GM23338 (cell line): ENCODE results near the gene RFK. TPM values are rescaled to one million over a fixed set of nuclear protein-coding genes. Genes with fewer than 3 reads are reported as not detected.

Experiments used
- ATAC-seq: fragments of 200-7000 bp; cut with Tn5 transposase; 3 replicates; pipeline ENCODE4 v1.9.1; 2020
- DNase-seq: peaks from one replicate; pipeline ENCODE4 v3.0.0-alpha.2; 2015; ENCODE audit warnings: low spot score
- H2AFZ ChIP-seq: fragments of 200-600 bp; sonication (generic); 2 replicates; pipeline ENCODE4 v1.8.0; 2016; ENCODE audit warnings: antibody characterized with exemption, mild to moderate bottlenecking, moderate library complexity
- H3F3A ChIP-seq: fragments of 200-600 bp; sonication (generic); replicated peaks from 2 replicates; pipeline ENCODE4 v1.8.0; 2017; ENCODE audit warnings: antibody characterized with exemption, mixed run types, low read depth
- H3K27ac ChIP-seq: fragments of 200-600 bp; sonication (generic); 2 replicates; pipeline ENCODE4 v1.6.1; 2016; ENCODE audit warnings: low read depth
- H3K27me3 ChIP-seq: fragments of 200-600 bp; sonication (generic); 2 replicates; pipeline ENCODE4 v1.8.0; 2016; ENCODE audit warnings: mild to moderate bottlenecking, mixed run types, moderate library complexity; ENCODE audit not compliant: insufficient read depth
- H3K36me3 ChIP-seq: fragments of 200-600 bp; sonication (generic); 2 replicates; pipeline ENCODE4 v1.8.0; 2016; ENCODE audit warnings: mild to moderate bottlenecking; ENCODE audit not compliant: insufficient read depth
- H3K4me1 ChIP-seq: fragments of 200-600 bp; sonication (generic); 2 replicates; pipeline ENCODE4 v1.8.0; 2016; ENCODE audit warnings: mild to moderate bottlenecking, moderate library complexity; ENCODE audit not compliant: insufficient read depth
- H3K4me2 ChIP-seq: fragments of 200-600 bp; sonication (generic); 2 replicates; pipeline ENCODE4 v1.7.1; 2017; ENCODE audit warnings: mixed run types
- H3K4me3 ChIP-seq: fragments of 200-600 bp; sonication (generic); 2 replicates; pipeline ENCODE4 v1.6.1; 2016; ENCODE audit warnings: mixed run types
- H3K79me2 ChIP-seq: fragments of 200-600 bp; sonication (generic); replicated peaks from 2 replicates; pipeline ENCODE4 v1.8.0; 2017; ENCODE audit warnings: mild to moderate bottlenecking; ENCODE audit not compliant: insufficient read depth
- H3K9me2 ChIP-seq: fragments of 200-600 bp; sonication (generic); 2 replicates; pipeline ENCODE4 v1.8.0; 2017; ENCODE audit not compliant: insufficient read depth
- H4K20me1 ChIP-seq: fragments of 200-600 bp; sonication (generic); replicated peaks from 2 replicates; pipeline ENCODE4 v1.8.0; 2017; ENCODE audit warnings: mild to moderate bottlenecking; ENCODE audit not compliant: insufficient read depth
- H3K27ac Mint-ChIP-seq: 2 replicates; pipeline ENCODE4 v1.8.0; 2020; ENCODE audit warnings: inconsistent platforms, mild to moderate bottlenecking, moderate library complexity, mixed read lengths
- H3K27me3 Mint-ChIP-seq: 3 replicates; pipeline ENCODE4 v1.8.0; 2022; ENCODE audit warnings: low read depth, mild to moderate bottlenecking, moderate library complexity, mixed read lengths, inconsistent platforms; ENCODE audit not compliant: insufficient read depth, poor library complexity
- H3K36me3 Mint-ChIP-seq: 3 replicates; pipeline ENCODE4 v1.8.0; 2021; ENCODE audit warnings: low read depth, mild to moderate bottlenecking, inconsistent platforms, moderate library complexity, mixed read lengths
- H3K4me1 Mint-ChIP-seq: 3 replicates; pipeline ENCODE4 v1.8.0; 2020; ENCODE audit warnings: mild to moderate bottlenecking, inconsistent platforms, mixed read lengths
- H3K4me3 Mint-ChIP-seq: 3 replicates; pipeline ENCODE4 v1.8.0; 2021; ENCODE audit warnings: moderate library complexity, mild to moderate bottlenecking, inconsistent platforms, mixed read lengths
- H3K9me3 Mint-ChIP-seq: 3 replicates; pipeline ENCODE4 v1.8.0; 2020; ENCODE audit warnings: moderate library complexity, mild to moderate bottlenecking, inconsistent platforms, mixed read lengths
- CREB1 ChIP-seq: fragments of 250-450 bp; sonication (Bioruptor Pico); IDR thresholded peaks from 2 replicates; pipeline ENCODE4 v1.5.0; 2020; ENCODE audit warnings: low read depth, mild to moderate bottlenecking, moderate library complexity
- EZH2 ChIP-seq: fragments of 200-600 bp; sonication (generic); IDR thresholded peaks from one replicate; pipeline ENCODE4 v1.8.0; 2017; ENCODE audit warnings: antibody characterized with exemption, mild to moderate bottlenecking, low read depth; ENCODE audit not compliant: unreplicated experiment
- EZH2phosphoT487 ChIP-seq: fragments of 200-600 bp; sonication (generic); IDR thresholded peaks from one replicate; pipeline ENCODE4 v1.8.1; 2018; ENCODE audit warnings: antibody characterized with exemption; ENCODE audit not compliant: unreplicated experiment
- JUNB ChIP-seq: IDR thresholded peaks from one replicate; pipeline ENCODE4 v1.6.1; 2016; ENCODE audit warnings: antibody characterized with exemption; ENCODE audit not compliant: unreplicated experiment
- NANOG ChIP-seq: IDR thresholded peaks from 2 replicates; pipeline ENCODE4 v1.6.1; 2016; ENCODE audit warnings: antibody characterized with exemption, borderline replicate concordance
- POLR2AphosphoS5 ChIP-seq: IDR thresholded peaks from 2 replicates; pipeline ENCODE4 v1.6.1; 2016; ENCODE audit warnings: antibody characterized with exemption, low read depth
- STAT1 ChIP-seq: IDR thresholded peaks from one replicate; pipeline ENCODE4 v1.6.1; 2016; ENCODE audit warnings: antibody characterized with exemption; ENCODE audit not compliant: unreplicated experiment
- ZNF114 ChIP-seq: fragments of 250-450 bp; sonication (Bioruptor Pico); IDR thresholded peaks from 2 replicates; pipeline ENCODE4 v1.5.0; 2020; ENCODE audit warnings: mild to moderate bottlenecking, moderate library complexity
- ZNF331 ChIP-seq: fragments of 250-450 bp; sonication (Bioruptor Pico); IDR thresholded peaks from 2 replicates; pipeline ENCODE4 v1.5.0; 2020; ENCODE audit warnings: low read depth, mild to moderate bottlenecking, moderate library complexity
- polyA plus RNA-seq: library from polyadenylated mRNA; unstranded; fragments of >200 nt; fragmentation: Nextera tagmentation; extraction: Ambion mirVana; gene quantifications from 2 replicates; pipeline ENCODE4 v1.2.1, GENCODE V29; 2016
- total RNA-seq: library from RNA; depleted of rRNA; stranded (reverse); fragments of >200 nt; shearing (Covaris generic); gene quantifications from 2 replicates; pipeline ENCODE4 v1.2.3, GENCODE V29; 2014
- TF ChIP-seq, protein P1 (sequence below), 2 experiments: fragments of 200-600 bp in 1 of 2; sonication (generic) in 1 of 2; conservative IDR thresholded peaks; 2 replicates each; pipeline versions ENCODE4 v1.5.1 to v1.6.1; 2016 to 2017; ENCODE audit warnings: antibody characterized with exemption in 2 of 2, low read depth in 2 of 2, mild to moderate bottlenecking in 2 of 2, moderate library complexity in 1 of 2
- TF ChIP-seq, protein P2 (sequence below): IDR thresholded peaks from one replicate; pipeline ENCODE4 v1.6.1; 2018; ENCODE audit warnings: antibody characterized with exemption; ENCODE audit not compliant: unreplicated experiment
- TF ChIP-seq, protein P3 (sequence below): fragments of 250-450 bp; sonication (Bioruptor Pico); IDR thresholded peaks from 2 replicates; pipeline ENCODE4 v1.5.0; 2020; ENCODE audit warnings: mild to moderate bottlenecking, moderate library complexity
- TF ChIP-seq, protein P4 (sequence below): IDR thresholded peaks from 2 replicates; pipeline ENCODE4 v1.6.1; 2016; ENCODE audit warnings: antibody characterized with exemption

RFK gene
- total and polyA plus RNA-seq, 2 experiments from 2014 or later: 15.2 to 15.4 TPM

DNA sequence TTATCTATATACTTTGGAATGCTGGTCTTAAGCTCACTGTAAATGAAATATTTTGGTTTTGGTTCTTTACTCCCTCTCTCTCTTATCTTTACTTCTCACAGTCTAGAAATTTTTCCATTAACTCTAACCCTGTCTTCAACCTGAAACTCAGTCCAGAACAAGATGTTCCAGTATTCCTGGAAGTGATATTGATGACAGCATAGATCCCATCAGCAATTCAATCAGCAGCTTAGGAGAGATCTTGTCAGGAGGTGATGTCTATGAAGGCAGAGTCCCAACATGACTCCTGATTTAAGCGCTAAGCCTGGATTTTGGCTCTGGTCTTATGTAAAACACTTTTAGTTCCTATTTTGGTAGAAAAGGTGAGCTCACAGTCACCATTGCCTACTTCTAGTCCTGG is 52.6 kb downstream of the RFK start:
- Histone ChIP-seq H3K79me2 (no peaks in the 10 kb centered on the region), H2AFZ (no peak overlapping the region), H3K36me3 (no peaks in the 10 kb centered on the region), H3F3A (no peaks in the 10 kb centered on the region), H3K27ac (no peak overlapping the region), H3K4me1 (no peaks in the 10 kb centered on the region), H3K9me2 (0 out of 2 replicates have a peak, but pooled peaks cover 3% of the 10 kb centered on the region), H3K4me2 (no peak overlapping the region), H3K27me3 (no peaks in the 10 kb centered on the region), H4K20me1 (no peaks in the 10 kb centered on the region), H3K4me3 (no peak overlapping the region)
- DNase-seq (no peak), ATAC-seq (no peak)
- H3K9me3 Mint-ChIP-seq: no peaks in the 10 kb centered on the region; the same call in 1 of the 3 replicates
- no peaks in the 10 kb centered on the region for H3K36me3 Mint-ChIP-seq
- no peak for TF ChIP-seq NANOG
- TF ChIP-seq, protein P1, sequence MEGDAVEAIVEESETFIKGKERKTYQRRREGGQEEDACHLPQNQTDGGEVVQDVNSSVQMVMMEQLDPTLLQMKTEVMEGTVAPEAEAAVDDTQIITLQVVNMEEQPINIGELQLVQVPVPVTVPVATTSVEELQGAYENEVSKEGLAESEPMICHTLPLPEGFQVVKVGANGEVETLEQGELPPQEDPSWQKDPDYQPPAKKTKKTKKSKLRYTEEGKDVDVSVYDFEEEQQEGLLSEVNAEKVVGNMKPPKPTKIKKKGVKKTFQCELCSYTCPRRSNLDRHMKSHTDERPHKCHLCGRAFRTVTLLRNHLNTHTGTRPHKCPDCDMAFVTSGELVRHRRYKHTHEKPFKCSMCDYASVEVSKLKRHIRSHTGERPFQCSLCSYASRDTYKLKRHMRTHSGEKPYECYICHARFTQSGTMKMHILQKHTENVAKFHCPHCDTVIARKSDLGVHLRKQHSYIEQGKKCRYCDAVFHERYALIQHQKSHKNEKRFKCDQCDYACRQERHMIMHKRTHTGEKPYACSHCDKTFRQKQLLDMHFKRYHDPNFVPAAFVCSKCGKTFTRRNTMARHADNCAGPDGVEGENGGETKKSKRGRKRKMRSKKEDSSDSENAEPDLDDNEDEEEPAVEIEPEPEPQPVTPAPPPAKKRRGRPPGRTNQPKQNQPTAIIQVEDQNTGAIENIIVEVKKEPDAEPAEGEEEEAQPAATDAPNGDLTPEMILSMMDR (conservative IDR thresholded peaks at IDR 0.05; ENCODE audit: low read depth in 2 of 2): no peak
- no peak for TF ChIP-seq EZH2
- no peak for TF ChIP-seq EZH2phosphoT487
- no peak for TF ChIP-seq CREB1 (CRISPR knock-in tag)
- no peak for TF ChIP-seq STAT1
- TF ChIP-seq JUNB: no peak
- TF ChIP-seq, protein P2, sequence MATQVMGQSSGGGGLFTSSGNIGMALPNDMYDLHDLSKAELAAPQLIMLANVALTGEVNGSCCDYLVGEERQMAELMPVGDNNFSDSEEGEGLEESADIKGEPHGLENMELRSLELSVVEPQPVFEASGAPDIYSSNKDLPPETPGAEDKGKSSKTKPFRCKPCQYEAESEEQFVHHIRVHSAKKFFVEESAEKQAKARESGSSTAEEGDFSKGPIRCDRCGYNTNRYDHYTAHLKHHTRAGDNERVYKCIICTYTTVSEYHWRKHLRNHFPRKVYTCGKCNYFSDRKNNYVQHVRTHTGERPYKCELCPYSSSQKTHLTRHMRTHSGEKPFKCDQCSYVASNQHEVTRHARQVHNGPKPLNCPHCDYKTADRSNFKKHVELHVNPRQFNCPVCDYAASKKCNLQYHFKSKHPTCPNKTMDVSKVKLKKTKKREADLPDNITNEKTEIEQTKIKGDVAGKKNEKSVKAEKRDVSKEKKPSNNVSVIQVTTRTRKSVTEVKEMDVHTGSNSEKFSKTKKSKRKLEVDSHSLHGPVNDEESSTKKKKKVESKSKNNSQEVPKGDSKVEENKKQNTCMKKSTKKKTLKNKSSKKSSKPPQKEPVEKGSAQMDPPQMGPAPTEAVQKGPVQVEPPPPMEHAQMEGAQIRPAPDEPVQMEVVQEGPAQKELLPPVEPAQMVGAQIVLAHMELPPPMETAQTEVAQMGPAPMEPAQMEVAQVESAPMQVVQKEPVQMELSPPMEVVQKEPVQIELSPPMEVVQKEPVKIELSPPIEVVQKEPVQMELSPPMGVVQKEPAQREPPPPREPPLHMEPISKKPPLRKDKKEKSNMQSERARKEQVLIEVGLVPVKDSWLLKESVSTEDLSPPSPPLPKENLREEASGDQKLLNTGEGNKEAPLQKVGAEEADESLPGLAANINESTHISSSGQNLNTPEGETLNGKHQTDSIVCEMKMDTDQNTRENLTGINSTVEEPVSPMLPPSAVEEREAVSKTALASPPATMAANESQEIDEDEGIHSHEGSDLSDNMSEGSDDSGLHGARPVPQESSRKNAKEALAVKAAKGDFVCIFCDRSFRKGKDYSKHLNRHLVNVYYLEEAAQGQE: no peak
- TF ChIP-seq, protein P3, sequence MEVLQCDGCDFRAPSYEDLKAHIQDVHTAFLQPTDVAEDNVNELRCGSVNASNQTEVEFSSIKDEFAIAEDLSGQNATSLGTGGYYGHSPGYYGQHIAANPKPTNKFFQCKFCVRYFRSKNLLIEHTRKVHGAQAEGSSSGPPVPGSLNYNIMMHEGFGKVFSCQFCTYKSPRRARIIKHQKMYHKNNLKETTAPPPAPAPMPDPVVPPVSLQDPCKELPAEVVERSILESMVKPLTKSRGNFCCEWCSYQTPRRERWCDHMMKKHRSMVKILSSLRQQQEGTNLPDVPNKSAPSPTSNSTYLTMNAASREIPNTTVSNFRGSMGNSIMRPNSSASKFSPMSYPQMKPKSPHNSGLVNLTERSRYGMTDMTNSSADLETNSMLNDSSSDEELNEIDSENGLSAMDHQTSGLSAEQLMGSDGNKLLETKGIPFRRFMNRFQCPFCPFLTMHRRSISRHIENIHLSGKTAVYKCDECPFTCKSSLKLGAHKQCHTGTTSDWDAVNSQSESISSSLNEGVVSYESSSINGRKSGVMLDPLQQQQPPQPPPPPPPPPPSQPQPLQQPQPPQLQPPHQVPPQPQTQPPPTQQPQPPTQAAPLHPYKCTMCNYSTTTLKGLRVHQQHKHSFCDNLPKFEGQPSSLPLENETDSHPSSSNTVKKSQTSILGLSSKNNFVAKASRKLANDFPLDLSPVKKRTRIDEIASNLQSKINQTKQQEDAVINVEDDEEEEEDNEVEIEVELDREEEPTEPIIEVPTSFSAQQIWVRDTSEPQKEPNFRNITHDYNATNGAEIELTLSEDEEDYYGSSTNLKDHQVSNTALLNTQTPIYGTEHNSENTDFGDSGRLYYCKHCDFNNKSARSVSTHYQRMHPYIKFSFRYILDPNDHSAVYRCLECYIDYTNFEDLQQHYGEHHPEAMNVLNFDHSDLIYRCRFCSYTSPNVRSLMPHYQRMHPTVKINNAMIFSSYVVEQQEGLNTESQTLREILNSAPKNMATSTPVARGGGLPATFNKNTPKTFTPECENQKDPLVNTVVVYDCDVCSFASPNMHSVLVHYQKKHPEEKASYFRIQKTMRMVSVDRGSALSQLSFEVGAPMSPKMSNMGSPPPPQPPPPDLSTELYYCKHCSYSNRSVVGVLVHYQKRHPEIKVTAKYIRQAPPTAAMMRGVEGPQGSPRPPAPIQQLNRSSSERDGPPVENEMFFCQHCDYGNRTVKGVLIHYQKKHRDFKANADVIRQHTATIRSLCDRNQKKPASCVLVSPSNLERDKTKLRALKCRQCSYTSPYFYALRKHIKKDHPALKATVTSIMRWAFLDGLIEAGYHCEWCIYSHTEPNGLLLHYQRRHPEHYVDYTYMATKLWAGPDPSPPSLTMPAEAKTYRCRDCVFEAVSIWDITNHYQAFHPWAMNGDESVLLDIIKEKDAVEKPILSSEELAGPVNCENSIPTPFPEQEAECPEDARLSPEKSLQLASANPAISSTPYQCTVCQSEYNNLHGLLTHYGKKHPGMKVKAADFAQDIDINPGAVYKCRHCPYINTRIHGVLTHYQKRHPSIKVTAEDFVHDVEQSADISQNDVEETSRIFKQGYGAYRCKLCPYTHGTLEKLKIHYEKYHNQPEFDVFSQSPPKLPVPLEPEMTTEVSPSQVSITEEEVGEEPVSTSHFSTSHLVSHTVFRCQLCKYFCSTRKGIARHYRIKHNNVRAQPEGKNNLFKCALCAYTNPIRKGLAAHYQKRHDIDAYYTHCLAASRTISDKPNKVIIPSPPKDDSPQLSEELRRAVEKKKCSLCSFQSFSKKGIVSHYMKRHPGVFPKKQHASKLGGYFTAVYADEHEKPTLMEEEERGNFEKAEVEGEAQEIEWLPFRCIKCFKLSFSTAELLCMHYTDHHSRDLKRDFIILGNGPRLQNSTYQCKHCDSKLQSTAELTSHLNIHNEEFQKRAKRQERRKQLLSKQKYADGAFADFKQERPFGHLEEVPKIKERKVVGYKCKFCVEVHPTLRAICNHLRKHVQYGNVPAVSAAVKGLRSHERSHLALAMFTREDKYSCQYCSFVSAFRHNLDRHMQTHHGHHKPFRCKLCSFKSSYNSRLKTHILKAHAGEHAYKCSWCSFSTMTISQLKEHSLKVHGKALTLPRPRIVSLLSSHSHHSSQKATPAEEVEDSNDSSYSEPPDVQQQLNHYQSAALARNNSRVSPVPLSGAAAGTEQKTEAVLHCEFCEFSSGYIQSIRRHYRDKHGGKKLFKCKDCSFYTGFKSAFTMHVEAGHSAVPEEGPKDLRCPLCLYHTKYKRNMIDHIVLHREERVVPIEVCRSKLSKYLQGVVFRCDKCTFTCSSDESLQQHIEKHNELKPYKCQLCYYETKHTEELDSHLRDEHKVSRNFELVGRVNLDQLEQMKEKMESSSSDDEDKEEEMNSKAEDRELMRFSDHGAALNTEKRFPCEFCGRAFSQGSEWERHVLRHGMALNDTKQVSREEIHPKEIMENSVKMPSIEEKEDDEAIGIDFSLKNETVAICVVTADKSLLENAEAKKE (CRISPR knock-in tag): no peak
- no peak for TF ChIP-seq POLR2AphosphoS5
- no peak for TF ChIP-seq ZNF114 (CRISPR knock-in tag)
- no peak for TF ChIP-seq ZNF331
- TF ChIP-seq, protein P4, sequence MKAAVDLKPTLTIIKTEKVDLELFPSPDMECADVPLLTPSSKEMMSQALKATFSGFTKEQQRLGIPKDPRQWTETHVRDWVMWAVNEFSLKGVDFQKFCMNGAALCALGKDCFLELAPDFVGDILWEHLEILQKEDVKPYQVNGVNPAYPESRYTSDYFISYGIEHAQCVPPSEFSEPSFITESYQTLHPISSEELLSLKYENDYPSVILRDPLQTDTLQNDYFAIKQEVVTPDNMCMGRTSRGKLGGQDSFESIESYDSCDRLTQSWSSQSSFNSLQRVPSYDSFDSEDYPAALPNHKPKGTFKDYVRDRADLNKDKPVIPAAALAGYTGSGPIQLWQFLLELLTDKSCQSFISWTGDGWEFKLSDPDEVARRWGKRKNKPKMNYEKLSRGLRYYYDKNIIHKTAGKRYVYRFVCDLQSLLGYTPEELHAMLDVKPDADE: no peak
- peaks cover 5% of the 10 kb centered on the region; the same call in 2 of the 3 replicates for H3K4me1 Mint-ChIP-seq
- H3K4me3 Mint-ChIP-seq: no peak overlapping the region
- no peak overlapping the region for H3K27ac Mint-ChIP-seq
- H3K27me3 Mint-ChIP-seq: peaks cover 9% of the 10 kb centered on the region
